Measurements from ENCODE around the gene AATF.

AATF gene, protein sequence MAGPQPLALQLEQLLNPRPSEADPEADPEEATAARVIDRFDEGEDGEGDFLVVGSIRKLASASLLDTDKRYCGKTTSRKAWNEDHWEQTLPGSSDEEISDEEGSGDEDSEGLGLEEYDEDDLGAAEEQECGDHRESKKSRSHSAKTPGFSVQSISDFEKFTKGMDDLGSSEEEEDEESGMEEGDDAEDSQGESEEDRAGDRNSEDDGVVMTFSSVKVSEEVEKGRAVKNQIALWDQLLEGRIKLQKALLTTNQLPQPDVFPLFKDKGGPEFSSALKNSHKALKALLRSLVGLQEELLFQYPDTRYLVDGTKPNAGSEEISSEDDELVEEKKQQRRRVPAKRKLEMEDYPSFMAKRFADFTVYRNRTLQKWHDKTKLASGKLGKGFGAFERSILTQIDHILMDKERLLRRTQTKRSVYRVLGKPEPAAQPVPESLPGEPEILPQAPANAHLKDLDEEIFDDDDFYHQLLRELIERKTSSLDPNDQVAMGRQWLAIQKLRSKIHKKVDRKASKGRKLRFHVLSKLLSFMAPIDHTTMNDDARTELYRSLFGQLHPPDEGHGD

GRCh38 chr17:36948717-36949460 lies at the start of gene AATF:
TSS of gene AATF (plus strand) at chr17:36948954. CDS start at chr17:36949126, 172 bp downstream.
- DNase-seq: peak; percentile 90

DNA sequence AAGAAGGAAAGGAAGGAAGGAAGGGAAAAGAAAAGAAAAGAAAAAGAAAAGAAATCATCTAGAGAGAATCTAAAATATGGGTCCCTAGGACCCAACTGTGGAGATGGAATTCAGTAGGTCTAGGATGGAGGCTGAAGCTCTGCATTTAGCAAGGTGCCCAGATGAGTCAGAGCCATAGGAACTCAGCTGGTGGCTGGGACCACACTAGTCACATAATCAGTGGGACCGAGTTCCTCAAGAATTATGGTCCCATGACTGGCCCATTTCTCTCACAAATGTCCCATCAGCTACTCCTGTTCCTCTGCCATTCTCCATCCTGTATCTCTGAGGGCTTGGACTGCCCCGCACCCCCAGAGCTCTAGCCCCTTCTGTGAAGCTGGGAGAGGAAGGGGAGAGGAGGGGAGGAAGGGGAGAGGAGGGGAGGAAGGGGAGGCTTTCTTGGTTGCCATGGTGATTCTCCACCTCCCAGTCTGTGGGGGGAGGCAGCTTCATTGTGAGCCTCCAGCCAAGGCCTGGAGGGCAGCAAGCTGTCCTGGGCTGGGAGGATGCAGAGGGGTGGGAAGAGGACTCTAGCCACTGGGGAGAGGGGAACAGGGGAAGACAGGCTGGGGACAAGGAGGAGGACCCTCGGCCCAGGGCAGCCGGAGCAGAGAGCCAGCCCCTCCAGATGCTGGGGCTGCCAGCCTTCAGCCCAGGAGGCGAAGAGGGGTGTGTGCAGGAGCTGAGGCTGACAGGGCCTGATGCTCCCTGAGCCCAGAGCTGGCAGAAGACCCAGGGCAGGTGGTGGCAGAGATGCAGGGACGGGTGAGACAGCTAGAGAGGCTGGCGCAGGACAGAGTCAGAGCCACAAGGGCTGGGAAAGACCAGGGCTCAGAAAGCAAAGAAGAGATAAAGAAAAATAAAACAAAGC lies 49.2 kb upstream of the AATF start:
- no peak for DNase-seq

DNA sequence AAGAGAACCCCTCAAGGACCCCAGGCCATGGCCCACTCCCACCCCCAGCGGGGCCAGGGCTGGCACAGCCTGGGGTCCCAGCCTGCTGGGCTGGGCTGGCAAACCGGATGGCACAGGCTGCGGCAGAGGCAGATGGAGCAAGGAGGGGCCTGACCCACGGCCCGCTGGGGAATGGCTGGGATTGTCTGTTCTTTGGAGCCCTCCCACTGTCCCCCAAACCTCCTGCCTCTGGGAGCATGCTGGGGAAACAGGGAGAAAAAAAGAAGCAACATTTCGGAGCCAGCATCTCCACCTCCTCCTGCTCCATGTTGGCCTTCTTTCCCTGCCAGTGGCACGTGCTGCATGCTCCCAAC lies 48.6 kb upstream of the AATF start:
- DNase-seq: no peak

GRCh38 chr17:36901506-36901905 lies 47.2 kb upstream of the AATF start:
- DNase-seq: no peak

GRCh38 chr17:36907407-36907806 lies 41.3 kb upstream of the AATF start:
- no peak for DNase-seq

DNA sequence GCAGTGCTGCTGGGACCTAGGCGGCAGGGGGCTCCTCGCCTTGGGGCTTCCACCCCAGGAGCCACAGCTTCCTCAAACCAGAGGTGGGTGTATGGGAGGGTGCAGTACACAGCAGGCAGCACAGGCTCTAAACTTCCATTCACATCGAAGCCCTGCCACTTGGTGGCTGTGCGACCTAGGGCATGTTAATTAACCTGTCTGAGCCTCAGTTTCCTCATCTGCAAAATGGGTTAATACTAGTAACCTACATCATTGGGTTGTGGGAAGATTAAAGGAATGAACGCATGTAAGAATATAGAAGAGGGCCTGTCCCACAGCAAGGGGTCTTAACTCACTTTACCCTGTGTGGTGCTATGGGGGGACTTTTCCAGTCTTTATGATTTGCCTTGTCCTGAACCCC lies 38.2 kb upstream of the AATF start:
- DNase-seq: no peak

DNA sequence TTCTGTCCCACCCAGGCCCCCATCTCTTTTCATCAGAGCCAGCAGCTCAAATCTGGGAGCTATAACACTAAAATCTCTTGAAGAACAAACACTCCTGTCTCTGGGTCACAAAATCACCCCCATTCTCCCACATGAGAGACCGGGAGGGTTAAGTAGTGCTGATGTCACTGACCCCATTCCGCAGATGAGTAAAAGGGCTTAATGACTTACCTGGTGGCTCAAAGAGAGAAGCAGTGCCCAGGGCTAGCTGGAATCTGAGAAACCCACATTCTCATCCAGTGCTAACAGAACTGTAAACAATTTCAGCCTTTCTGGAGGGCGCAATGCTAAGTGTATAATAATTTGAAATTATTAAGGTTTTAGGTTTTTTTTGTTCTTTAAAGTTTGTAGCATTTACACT lies 37.8 kb upstream of the AATF start:
- no peak for DNase-seq

- no peak for DNase-seq
These were observed 35.6 kb upstream of the AATF start for GRCh38 chr17:36913132-36913531.

GRCh38 chr17:36918211-36918691 lies 30.5 kb upstream of the AATF start:
- DNase-seq: no peak

DNA sequence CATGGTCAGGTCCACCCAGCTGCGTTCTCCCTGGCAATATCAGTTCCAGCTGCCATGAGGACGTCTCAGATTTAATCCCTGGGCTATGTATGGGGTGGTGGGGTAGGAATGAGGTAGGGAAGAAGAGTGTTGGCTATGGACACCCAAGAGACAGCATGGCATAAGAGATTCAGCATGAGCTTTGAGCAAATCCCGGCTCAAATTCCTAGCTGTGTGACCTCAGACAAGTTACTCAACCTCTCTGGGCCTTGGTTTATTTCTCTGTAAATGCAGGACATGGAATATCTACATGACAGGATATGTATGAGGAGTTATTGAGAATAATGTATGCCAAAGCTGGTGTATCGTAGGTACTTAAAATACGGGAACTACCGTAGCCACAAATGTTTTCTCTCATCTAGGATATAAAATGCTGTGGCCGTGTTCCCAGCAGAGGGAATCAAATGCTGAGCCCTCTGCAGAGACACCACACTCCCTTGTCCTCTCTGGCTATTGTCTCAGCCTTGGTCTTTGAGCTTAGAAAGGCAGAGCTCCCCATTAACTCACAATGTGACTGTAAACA lies 29.3 kb upstream of the AATF start:
- no peak for DNase-seq

- DNase-seq: no peak
These were observed 28.4 kb upstream of the AATF start for GRCh38 chr17:36920032-36921005.

GRCh38 chr17:36921095-36921851 lies 27.5 kb upstream of the AATF start:
- no peak for DNase-seq

DNA sequence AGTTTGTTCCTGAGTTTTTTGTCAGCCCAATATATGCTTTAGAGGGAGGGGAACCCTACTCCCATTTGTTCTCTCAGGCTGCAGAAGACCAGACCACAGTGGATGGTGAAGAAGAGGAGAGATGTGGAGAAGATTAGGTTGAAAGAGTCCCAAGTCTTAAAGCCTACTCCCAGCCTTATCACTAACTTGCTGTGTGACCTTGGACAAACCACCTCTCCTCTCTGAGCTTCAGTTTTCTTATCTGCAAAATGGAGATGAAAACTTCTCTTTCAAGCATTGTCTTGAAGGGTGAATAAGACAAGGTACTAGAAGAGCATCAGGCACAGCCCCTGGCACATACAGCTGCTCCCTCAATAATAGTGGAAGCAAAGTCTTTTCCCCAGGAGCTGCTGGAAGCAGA lies 26.6 kb upstream of the AATF start:
- no peak for DNase-seq

DNA sequence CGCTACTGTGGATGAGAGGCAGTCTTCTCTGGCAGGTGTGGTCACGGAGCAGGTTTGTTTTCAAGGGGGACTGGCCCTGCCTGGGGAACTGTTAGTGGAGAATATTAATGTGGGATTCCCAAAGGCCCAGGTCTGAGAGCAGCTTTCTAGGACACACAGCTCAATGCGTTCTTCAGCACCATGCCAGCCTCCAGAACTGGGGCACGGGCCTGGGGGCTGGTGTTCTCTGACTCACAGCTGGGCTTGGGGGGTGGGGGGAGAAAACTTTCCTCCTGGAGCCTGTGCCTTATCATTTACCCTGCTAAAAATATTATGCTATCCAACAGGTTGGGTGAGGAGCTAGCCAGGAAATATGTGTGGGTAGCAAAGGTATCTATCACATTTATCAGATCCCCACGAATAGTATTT lies 24.9 kb upstream of the AATF start:
- no peak for DNase-seq

DNA sequence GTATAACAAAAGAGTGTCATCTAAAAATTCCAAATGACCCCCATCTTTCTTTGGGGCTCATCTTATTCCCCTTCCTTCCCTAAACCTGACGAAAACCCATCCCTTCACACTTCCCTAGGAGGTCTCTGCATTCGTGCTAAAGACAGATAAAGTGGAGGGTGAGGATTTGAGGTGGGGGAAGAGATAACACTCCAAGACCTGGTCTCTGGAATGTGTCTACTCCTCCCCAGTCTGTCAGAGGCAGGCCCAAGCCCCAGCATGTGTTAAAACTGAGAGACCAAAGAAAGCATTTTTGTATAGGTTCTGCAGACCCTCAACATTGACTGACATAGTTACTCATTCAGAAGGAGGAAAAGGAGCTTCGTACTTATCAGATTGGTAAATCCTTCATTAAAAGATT lies 22.5 kb upstream of the AATF start:
- no peak for DNase-seq

DNA sequence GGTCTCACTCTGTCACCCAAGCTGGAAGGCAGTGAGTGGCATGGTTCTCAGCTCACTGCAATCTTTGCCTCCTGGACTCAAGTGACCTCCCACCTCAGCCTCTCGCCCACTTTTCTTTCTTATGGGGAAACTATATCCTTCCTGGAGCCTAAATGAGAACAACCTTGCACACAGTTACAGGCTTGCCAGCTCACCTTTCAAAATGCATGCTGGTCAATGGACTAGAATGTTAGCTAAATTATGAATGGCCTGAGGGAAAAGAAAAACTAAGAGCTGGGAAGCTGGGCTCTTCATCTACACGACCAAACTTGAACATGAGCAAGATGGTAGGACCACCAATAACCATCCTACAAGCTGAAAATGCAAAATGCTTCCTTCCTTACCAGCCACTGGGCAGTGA lies 22.1 kb upstream of the AATF start:
- DNase-seq: no peak

GRCh38 chr17:36928471-36929345 lies 20.0 kb upstream of the AATF start:
- no peak for DNase-seq

DNA sequence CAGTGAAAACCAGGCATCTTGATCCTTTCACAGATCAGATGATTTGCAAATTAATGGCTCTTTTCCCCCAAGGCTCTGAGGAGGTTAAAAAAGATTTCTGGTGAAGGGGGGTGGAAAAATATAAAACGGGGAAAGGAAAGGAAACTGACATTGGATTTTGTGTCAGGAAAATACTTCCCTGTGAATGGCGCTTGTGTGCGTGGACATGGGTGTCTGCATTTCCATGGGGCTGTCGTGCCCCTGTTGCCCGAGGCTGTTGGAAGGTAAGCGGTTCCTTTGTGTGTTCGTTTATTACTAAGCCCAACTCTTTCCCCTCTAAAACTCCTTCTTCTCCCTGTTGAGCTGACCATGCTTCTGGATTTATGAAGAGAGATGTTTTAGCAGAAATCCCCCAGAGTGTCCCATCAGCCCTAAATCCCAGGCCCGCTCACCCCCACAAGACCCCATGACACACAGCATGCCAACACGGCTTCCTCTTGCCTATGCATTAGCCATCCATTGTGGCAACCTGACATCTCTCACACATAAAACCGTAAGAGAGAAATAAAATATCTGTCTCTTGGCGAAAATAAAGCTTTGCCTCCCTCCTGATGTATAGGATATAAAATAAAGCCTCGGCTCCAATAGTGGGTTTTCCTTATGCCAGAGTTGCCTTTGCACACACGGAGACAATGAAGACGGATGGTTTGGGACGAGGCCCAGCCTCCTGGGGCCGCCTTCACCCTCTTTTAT lies 18.7 kb upstream of the AATF start:
- DNase-seq: no peak

GRCh38 chr17:36930583-36930900 lies 18.2 kb upstream of the AATF start:
- no peak for DNase-seq
